Right forelimb (tissue), 1 donor: ENCODE results near the gene L3MBTL3.
"Not testable (repeated sequence)": the region's sequence is repeated elsewhere in the genome, so short reads cannot be mapped to it uniquely, and the experiment has no call there.

Experiments
- DNase-seq: peaks from one replicate; pipeline ENCODE4 v3.0.0-alpha.2; 2018

Gene L3MBTL3

DNA sequence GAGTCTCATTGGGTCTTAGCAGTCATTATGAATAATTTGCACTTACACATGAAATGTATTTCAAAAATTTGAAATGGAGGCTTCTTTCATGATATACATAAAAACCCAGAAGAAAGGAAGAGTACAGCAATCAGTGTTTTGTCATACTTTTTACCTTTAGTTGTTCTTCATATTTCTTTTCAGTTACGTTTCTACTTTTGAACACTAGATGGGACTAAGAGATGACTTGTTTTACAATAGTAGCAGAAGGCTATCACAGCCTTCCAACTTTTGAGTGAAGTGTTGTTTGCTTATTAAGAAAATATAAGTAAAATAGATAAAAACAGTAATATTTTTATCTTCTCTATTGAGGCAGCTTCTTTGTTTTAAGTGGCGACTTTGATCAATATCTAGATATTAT, 58.1 kb downstream of the L3MBTL3 start:
- DNase-seq, result no peak

DNA sequence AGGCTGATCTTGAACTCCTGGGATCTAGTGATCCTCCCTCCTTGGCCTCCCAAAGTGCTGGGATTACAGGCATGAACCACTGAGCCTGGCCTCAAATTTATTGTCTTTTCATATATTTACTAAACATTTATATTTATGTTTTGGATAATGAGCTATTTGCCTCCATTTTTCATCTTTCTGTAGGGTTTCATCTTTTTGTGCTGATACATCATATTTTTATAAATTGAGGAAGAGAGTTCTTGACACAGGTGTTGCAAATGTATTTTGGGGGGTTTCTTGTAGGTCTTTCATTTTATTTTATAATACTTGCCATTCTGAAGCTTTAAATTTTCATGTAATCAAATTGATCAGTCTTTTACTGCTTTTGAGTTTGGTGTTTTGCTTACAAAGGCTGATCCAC, 72.4 kb downstream of the L3MBTL3 start:
- DNase-seq, result no peak

DNA sequence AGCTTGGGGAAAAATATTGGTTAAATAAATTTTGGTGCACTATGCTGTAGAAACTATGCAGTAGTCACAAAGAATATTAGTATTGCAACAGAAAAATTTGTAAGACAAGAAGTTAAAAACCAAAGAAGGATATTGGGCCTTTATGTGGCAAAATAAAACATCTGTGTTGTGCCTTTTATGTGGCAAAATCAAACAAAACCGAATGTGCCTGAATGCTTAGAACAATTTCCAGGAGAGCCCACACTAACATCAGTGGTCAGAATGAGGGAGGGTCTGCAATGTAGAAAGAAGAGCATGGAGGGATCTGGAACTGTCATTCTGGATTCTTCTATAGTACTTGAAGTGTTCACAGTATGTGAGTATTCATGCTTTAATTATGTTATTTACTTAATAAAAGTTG, 75.2 kb downstream of the L3MBTL3 start:
- DNase-seq, result no peak

DNA sequence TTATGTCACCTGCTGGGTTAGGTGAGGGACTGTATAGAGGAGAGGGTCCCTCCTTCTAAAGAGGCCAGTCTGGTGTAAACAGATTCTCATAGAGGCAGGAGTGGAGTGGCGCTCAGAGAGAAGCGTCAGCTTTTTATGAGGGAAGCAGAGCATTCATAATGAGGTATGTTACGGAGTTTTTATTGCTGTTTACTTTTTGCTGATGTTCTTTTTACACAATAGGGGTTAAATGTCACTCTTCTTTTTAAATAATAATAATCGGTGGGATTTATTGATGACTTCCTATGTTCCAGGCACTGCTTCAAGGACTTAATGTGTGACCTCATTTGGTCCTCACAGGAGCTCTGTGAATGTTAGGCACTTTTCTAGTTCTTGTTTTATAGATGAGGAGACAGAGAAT, 79.9 kb downstream of the L3MBTL3 start:
- no peak for DNase-seq

DNA sequence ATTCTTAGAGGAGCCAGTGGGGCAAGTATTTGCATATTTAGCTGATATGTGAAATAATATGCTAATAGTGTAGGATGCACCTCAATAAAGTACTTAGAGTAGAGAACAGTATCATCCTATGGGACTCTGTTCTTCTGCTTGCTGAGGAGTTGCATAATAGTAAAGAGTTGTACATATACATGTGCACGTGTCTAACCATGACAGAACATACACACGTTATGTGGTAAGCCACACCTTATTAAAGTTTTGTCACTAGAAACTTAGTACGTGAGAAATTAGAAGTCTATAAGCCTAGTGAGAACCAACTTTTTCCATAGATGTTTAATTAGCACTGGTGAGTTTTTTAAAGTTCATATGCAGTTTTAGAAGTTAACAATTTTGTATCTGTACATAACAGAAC, 80.7 kb downstream of the L3MBTL3 start:
- no peak for DNase-seq

DNA sequence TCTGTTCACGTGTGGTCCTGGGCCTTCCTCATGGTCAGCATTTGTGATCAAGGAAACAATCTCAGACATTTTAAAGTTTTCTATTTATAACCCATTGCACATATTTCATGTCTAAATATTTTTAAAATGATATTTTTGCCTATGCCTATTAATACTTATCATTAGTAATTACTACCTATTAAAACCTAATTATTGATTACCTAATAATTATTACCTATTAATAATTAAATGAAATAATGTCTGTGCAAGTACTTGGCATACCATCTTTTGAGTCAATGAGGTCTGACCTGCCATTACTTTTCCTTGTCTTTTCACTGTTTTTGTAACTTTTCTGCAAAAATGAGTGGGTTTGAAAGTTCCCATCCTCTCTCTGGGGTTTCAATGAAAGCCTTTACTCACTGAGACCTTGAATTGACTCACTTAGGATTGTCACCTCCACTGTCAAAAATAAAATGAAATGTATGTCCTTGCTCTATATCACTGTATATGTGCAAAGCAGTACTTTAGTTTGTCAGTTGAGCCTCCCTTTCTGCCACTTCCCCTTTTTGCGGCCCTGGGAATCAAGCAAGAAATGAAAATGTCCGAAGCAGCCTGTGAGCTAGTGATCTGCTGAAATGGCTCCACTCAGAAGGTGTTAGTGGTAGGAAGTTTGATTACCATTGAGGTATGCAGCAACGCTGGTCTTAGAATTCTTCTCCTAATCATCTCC, 87.8 kb downstream of the L3MBTL3 start:
- no peak for DNase-seq

DNA sequence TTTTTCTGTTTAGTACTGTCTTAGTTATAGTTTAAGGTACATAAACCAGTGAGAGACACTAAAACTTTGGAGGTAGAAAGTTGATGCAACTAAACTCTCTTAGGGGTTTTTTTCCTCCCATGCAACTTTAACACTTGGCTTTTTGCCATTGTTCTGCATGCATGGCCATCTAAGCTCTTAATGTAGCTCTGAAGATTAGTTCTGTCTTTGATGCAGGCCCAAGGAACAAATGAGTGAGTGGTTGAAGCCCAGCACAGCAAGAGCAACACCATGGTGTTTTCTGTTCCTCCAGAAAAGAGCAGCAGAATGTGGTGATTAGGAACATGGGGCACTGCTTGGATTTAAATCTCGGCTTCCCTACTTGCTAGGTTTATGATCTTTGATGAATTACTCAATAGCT, 89.3 kb downstream of the L3MBTL3 start:
- no peak for DNase-seq

DNA sequence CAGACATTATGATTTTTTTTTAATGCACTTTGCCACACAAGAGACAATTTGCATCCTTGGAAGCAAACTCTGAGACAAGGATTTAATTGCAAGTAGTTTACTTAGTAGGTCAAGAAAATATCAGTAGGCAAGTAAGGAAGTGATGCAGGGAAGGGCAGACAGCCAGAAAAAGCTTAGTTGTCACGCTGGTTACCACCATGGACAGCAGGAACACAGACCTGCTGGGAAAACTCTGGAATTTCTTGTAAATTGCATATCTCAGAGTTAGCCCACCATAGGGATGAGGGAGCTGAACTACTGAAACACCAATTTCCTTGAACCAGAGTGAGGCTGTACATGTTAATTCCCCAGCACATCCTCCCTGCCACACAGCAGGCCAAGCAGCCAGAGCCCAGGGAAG, 92.7 kb downstream of the L3MBTL3 start:
- DNase-seq, result no peak

DNA sequence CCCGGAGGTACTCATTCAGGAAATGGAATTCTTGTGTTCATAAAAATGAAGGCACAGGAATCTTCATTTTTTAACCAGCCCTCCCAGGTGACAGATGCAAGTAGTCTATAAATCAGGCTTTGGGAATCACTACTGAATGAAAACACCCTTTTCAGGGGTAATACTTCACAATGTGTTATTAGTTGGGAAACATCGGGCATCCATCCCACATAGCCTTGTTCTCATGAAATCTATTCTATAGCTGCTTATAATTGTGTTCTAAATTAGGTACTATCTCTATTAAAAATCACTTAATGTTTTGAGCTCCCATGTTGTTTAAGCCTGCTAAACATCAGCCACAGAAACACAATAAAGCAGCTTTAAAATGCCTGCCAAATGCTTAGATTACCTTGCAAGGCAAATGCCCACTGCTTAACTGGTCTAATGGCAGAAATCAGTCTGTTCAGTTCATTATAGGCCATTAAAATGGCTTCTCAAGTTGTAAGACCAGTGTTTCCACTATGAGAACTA, 94.9 kb downstream of the L3MBTL3 start:
- DNase-seq, result no peak

DNA sequence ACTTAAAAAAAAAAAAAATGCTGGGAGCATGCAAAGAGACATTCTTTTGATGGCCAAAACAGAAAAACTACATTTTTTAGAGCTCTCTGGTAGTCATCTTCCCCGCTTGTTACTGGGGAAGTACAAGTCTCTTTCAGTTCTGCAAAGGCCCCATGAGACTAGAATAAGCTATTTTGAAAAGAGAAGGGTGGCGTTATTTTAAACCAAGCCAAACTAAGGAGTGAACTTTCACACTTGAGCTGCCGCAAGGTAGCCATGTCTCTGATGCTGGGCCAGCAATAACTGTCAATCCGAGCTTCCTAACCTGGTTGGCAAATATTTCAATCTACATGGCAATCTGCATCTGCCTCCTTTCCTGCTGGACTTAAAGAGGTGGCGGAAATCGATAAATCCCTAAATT, 96.7 kb downstream of the L3MBTL3 start:
- DNase-seq, result no peak

DNA sequence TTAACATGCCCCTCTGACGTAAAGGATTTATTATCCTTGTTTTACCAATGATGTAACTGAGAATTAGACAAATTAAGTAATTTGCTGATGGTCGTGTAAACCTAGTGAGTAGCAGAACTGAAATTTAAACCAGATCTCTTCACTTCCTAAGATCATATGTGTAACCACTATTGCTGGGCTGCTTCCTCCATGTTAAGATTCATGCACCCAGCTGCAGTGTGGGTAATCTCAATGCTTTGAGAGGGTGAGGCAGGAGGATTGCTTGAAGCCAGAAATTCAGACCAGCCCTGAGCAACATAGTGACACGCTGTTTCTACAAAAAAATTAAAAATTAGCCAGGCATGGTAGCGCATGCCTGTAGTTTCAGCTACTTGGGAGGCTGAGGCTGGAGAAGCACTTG, 97.9 kb downstream of the L3MBTL3 start:
- DNase-seq, result no peak

DNA sequence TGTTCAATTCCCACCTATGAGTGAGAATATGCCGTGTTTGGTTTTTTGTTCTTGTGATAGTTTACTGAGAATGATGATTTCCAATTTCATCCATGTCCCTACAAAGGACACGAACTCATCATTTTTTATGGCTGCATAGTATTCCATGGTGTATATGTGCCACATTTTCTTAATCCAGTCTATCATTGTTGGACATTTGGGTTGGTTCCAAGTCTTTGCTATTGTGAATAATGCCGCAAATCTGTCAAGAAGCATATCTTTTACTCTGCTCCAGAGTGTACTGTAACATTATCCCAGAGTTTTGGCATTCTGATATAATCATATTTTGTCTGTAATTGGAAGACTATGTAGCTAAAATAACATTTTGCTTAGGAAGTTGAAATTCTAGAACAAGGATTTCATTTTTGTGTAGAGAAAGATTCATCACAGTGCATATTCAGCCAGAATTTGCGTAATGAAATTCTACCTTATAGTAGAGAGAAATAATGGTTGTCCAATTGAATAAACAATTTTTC, 98.9 kb downstream of the L3MBTL3 start:
- not testable (repeated sequence) for DNase-seq

DNA sequence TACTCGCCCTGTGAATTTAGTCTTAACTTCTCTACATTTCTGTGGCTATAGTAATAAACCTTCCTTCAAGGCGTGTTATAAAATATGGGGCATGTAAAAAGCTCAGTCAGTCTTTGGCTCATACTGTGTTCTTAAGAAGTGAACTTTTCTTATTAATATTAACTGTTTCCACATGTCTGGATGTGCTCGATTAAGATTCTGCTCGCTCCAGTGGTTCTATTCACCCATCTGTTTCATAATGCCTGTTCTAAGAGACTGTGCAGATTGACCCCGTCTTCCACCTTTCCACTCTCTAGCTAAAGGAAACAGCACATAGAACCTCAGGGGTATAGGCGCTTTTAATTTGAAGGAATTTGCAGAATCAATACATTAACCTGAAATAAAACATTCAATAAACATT, 99.9 kb downstream of the L3MBTL3 start:
- DNase-seq, result no peak

DNA sequence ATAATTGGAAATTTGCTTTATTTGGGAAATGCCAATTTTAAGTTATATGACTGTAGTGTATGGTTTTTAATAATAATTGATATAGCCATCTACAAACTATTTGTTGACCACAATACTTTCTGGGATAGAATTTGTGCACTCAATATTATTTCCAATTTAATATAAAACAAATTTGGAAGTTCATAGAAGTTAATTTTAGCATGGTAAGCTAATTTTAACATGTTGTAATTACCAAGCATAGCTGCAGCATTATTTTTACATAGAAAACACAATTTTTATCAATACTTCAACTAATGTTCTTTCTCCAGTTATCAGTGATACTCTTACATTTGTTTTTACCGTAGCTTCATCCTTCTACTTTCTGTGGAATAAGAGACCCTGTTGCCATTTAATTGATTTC, 100.8 kb downstream of the L3MBTL3 start:
- no peak for DNase-seq

DNA sequence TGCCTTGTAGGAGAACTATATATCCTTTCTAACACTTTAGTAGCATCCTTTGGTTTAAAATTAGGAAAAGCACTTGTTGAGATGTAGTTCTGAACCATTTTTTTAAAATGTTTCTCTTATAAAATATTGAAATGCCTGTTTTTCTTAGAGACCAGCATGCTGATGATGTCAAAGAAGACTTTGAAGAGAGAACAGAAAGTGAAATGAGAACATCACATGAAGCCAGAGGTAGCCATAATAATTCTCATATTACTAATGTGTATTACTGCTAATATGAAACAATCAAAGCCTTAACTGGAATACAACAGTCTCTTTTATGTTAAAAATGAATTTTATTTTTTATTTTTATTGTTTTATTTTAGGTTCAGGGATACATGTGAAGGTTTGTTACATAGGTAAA, 102.3 kb downstream of the L3MBTL3 start:
- no peak for DNase-seq

DNA sequence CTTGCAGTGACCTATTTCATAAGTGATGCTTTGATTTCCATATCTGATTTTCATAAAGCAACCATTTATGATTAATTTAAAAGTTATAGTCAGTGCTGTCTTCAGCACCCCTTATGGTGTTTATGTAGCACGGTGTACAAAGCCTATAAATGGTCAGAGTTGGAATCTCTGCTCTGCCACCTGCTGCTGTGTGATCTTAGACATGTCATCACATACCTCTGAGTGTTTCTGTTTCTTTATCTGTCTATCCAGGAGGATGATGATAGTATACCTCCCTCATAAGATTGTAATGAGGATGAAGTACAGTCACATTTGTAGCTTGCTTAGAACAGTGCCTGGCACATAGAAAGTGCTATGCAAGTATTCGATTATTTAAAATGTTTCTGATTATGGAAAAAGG, 103.9 kb downstream of the L3MBTL3 start:
- no peak for DNase-seq

DNA sequence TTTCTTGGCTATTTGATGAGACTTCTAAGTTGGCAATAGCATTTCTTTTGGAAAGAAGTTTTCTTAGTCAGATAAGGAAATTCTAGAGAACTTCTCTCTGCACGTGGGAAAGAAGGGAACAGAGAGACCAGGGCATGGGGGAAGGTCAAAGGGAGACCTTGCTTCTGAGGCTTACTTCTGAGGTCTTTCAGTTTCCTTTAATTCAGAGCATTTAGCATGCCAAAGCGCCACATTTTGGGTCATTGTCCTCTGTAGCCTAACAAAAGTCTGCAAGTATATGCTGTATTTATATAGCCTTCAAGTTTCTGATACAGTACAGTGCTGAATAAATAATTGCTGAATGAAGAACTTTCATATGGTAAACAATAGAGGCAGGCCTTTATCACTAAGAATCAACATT, 108.8 kb downstream of the L3MBTL3 start:
- no peak for DNase-seq

DNA sequence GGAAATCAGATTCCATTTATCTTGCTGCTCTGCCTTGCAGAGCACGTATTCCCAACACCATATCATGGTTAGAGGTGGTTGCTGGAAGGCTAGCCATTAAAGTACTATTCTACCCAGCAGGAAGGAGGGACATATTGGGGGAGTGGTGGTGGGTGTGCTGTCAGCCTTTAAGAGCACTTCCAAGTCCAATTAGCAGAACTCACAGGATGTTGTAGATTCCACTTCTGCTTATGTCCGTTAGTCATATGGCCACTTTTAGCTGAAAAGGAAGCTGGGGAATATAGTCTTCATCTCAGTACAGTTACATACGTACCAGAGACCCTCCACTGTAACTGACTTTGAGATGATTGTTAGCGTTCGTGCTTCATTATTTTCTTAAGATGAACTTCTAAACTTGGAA, 109.9 kb downstream of the L3MBTL3 start:
- DNase-seq, result no peak

DNA sequence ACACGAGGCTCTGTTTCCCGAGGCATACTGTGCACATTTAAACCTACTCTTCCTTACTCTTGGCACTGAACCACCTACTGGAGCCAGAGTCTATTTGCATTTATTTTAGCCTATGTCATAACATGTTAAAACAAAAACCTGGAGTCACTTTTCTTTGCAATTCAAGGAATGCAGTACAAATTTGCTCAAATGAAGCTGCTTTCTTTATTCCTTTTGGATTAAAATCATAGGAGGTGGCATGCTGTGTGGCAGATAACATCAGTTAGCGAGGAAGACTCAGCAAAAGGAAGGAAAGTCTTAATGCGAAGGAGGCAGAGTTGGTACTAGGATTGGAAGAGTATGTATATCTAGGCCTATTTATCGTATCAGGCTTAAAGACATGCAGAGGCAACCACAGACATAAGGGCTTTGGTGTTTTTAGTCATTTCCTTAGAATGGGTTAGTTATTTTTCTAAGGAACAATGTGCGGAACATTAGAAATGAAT, 111.4 kb downstream of the L3MBTL3 start:
- DNase-seq, result no peak

DNA sequence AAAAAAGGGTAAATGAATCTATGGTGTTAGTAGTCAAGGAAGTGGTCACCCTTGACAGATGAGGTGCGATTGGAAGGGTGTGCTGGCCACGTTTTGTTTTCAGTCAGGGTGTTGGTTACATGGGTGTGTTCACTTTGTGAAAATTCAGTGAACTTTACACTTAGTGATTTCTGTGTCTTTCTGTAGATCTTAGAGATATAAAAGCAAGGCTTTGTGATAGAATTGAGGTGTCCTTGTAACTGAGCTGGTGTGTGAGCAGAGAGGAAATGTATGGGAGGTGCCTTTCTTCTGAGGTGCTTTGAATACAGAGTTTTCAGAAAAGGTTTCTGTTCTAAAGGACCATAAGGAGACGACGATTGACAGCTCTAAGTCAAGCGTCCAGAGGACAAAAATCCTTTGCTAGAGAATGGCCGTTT, 113.9 kb downstream of the L3MBTL3 start:
- no peak for DNase-seq

DNA sequence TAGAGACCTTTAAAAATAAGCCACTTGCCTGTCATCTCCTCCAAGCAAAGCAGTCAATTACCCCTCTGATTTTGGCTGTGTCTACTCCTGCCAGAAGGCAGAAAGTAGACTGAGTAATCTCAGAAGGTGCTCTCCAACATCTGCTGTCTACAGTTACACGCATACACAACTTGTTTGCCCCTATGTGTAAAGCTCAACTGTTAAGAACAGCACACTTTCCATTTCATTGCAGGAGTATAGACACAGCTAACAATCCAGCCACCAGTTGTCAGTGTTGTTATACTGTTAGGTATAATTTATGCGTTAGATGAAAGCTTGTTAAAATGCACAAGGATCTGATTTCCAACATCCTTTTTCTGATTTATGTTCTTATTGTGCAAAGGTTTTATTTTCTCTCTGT, 116.2 kb downstream of the L3MBTL3 start:
- no peak for DNase-seq

DNA sequence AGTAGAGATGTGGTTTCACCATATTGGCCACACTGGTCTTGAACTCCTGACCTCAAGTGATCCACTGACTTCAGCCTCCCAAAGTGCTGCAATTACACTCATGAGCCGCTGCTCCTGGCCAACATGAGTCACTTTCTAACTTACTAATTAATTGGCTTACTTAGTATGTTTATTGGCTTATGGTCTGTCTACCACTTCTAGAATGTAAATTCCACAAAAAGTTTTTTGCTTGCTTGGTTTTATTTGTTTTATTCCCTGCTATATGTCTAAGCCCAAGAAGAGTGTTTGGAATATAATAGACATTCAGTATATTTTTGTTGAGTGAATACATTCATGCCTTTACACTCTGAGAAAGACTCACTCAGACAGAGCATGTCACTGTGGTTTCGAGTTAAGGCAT, 118.4 kb downstream of the L3MBTL3 start:
- no peak for DNase-seq

DNA sequence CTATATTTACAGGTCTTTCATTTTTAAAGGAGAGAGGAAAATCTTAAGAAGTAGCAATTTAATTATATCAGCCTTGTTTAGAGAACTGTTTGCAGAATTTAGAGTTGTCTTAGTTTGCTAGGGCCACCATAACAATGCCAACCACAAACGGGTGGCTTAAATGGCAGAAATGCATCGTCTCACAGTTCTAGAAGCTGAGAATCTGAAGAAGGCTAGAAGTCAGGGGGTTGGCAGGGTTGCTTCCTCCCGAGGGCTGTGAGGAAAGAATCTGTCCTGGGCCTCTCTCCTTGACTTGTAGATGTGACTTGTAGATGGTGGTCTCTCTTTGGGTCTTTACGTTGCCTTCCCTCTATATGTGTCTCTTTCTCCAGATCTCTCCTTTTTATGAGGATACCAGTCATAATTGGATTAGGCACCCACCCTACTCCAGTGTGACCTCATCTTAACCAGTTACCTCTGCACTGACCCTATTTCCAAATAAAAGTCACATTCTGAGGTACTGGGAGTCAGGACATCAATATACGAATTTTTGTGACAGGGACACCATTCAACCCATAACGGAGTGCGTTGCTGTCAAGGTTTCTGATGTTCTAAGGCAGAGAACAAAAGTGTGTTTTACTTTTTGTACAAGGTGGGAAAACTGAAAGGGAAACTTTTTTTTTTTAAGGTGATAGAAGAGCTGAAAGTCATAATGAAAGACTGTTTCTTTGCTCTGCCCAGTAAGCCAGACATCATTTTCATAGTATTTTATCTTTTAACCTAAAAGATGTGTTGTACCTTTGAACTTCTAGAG, 119.9 kb downstream of the L3MBTL3 start:
- DNase-seq, result no peak

DNA sequence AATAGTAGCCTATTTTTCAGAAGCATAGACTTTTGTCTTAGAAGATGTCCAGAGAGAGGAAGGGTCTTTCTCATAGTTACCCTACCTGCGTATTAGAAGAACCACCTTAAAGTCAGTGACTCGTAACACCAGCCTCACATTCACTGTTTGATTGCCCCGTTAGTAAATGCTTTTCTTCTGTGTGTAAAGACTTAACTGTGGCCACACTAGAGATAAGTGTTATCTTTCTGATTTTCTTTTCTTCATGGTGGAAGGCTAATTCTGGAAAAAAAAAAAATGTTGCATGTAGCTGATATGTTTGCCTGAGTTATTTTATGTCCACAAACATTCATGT, 120.5 kb downstream of the L3MBTL3 start:
- no peak for DNase-seq
